ENCODE measurements around the gene SECTM1.

- TF ChIP-seq FOXM1 (IDR thresholded peaks at IDR 0.05; ENCODE audit: borderline replicate concordance) (no peak), L3MBTL2 (conservative IDR thresholded peaks at IDR 0.05) (no peak), ARNT (IDR thresholded peaks at IDR 0.05) (no peak), LEF1 (IDR thresholded peaks at IDR 0.05; ENCODE audit: borderline replicate concordance) (no peak), SUZ12 (IDR thresholded peaks at IDR 0.05) (no peak), ELF4 (IDR thresholded peaks at IDR 0.05) (no peak), SP1 (IDR thresholded peaks at IDR 0.05) (no peak), FOXA1 (IDR thresholded peaks at IDR 0.05) (no peak), ZNF384 (IDR thresholded peaks at IDR 0.05) (no peak), HDGF (IDR thresholded peaks at IDR 0.05; ENCODE audit: borderline replicate concordance) (no peak), FOXK2 (IDR thresholded peaks at IDR 0.05) (no peak), NFRKB (IDR thresholded peaks at IDR 0.05) (no peak), TARDBP (IDR thresholded peaks at IDR 0.05) (no peak)
Measured at GRCh38 chr17:82272495-82273326, 60.9 kb downstream of the SECTM1 start.

Measured in HEK293T (cell line).